H1 (cell line): ENCODE measurements around the gene TM7SF3. TPM values are rescaled to one million over a fixed set of nuclear protein-coding genes. Genes with fewer than 3 reads are reported as not detected.

Source experiments
- CTCF ChIA-PET: fragments of 300-600 bp; sonication (Branson Sonifier 250); formaldehyde crosslinking; loops from one replicate; lab custom pipeline; 2021; ENCODE audit not compliant: partially characterized antibody; lab: Charles Lee
- POLR2A ChIA-PET: fragments of 300-600 bp; sonication (Branson Sonifier 250); formaldehyde crosslinking; loops from one replicate; lab custom pipeline; 2021; ENCODE audit warnings: inconsistent platforms; ENCODE audit not compliant: partially characterized antibody; lab: Charles Lee
- DNase-seq, 2 experiments: peaks; one replicate each; pipeline versions ENCODE4 v3.0.0 to v3.0.0-alpha.2; 2010 to 2022; ENCODE audit warnings: low spot score in 2 of 2, low read depth in 1 of 2, mixed read lengths in 1 of 2
- FAIRE-seq: peaks from 2 replicates; lab custom pipeline; 2011; peaks lifted over from hg19 to GRCh38; lab: Jason Lieb, UNC
- H2AFZ ChIP-seq: 2 replicates; pipeline ENCODE4 v1.8.1; 2012; ENCODE audit warnings: low read length, inconsistent platforms
- H2AK5ac ChIP-seq: 2 replicates; pipeline ENCODE4 v1.6.1; 2013; ENCODE audit warnings: low read depth, low read length
- H2BK120ac ChIP-seq: replicated peaks from 2 replicates; pipeline ENCODE3; 2013; ENCODE audit warnings: low read depth, low read length, inconsistent platforms
- H2BK12ac ChIP-seq: 2 replicates; pipeline ENCODE4 v1.6.1; 2013; ENCODE audit warnings: low read depth, low read length
- H2BK15ac ChIP-seq: 2 replicates; pipeline ENCODE4 v1.6.1; 2013; ENCODE audit warnings: low read length
- H2BK20ac ChIP-seq: 2 replicates; pipeline ENCODE4 v1.6.1; 2013; ENCODE audit warnings: low read length
- H2BK5ac ChIP-seq: 2 replicates; pipeline ENCODE4 v1.6.1; 2013; ENCODE audit warnings: low read depth, low read length
- H3K14ac ChIP-seq: 2 replicates; pipeline ENCODE4 v1.6.1; 2013; ENCODE audit warnings: inconsistent platforms; ENCODE audit not compliant: insufficient read length
- H3K18ac ChIP-seq: 2 replicates; pipeline ENCODE4 v1.6.1; 2013; ENCODE audit warnings: low read length; ENCODE audit errors: extremely low read depth
- H3K23ac ChIP-seq: 2 replicates; pipeline ENCODE4 v1.6.1; 2013; ENCODE audit warnings: inconsistent platforms; ENCODE audit not compliant: insufficient read length
- H3K23me2 ChIP-seq: 2 replicates; pipeline ENCODE4 v1.6.1; 2013; ENCODE audit warnings: low read depth, low read length
- H3K27ac ChIP-seq: 2 replicates; pipeline ENCODE4 v1.6.1; 2011; ENCODE audit warnings: low read depth, low read length, inconsistent platforms
- H3K27me3 ChIP-seq, 4 experiments: replicated peaks in 1 of 4; 1 replicate in 1 of 4; 2 replicates in 3 of 4; pipeline versions ENCODE4 v1.6.1 to v1.8.1; 2011 to 2013; ENCODE audit warnings: low read length in 3 of 4, mild to moderate bottlenecking in 3 of 4, inconsistent platforms in 2 of 4, mixed read lengths in 2 of 4, moderate library complexity in 1 of 4; ENCODE audit not compliant: control insufficient read depth in 3 of 4, insufficient read depth in 3 of 4; ENCODE audit errors: extremely low read depth in 1 of 4
- H3K36me3 ChIP-seq, 4 experiments: 2 replicates each; pipeline versions ENCODE4 v1.6.1 to v1.8.1; 2011 to 2013; ENCODE audit warnings: mild to moderate bottlenecking in 4 of 4, low read length in 3 of 4, moderate library complexity in 2 of 4, control low read depth in 1 of 4, inconsistent platforms in 1 of 4; ENCODE audit not compliant: insufficient read depth in 4 of 4, control insufficient read depth in 2 of 4
- H3K4ac ChIP-seq: replicated peaks from 2 replicates; pipeline ENCODE3; 2013; ENCODE audit warnings: low read length, low read depth, mixed read lengths, inconsistent platforms; ENCODE audit not compliant: insufficient read length
- H3K4me1 ChIP-seq, 4 experiments: replicated peaks in 1 of 4; 1 replicate in 1 of 4; 2 replicates in 3 of 4; pipeline versions ENCODE4 v1.6.1 to v1.8.1; 2011 to 2013; ENCODE audit warnings: low read length in 3 of 4, inconsistent platforms in 2 of 4, mixed read lengths in 1 of 4; ENCODE audit not compliant: insufficient read depth in 4 of 4, control insufficient read depth in 3 of 4
- H3K4me2 ChIP-seq, 2 experiments: 2 replicates each; pipeline versions ENCODE4 v1.6.1 to v1.8.1; 2011 to 2013; ENCODE audit warnings: low read depth in 2 of 2, low read length in 2 of 2, control low read depth in 1 of 2, inconsistent platforms in 1 of 2, mild to moderate bottlenecking in 1 of 2; ENCODE audit not compliant: insufficient read depth in 1 of 2
- H3K4me3 ChIP-seq, 4 experiments: fragments of 200-600, 300-600 bp in 1 of 4; sonication (generic), shearing (Covaris generic), sonication (Bioruptor Twin) in 1 of 4; 2 replicates each; pipeline versions ENCODE4 v1.5.1 to v1.8.1; 2011 to 2016; ENCODE audit warnings: low read length in 4 of 4, low read depth in 3 of 4, control low read depth in 2 of 4, inconsistent platforms in 2 of 4, mild to moderate bottlenecking in 2 of 4, mixed read lengths in 1 of 4, moderate library complexity in 1 of 4; ENCODE audit not compliant: insufficient read depth in 2 of 4; ENCODE audit errors: extremely low read depth in 1 of 4
- H3K56ac ChIP-seq: replicated peaks from 2 replicates; pipeline ENCODE3; 2013; ENCODE audit warnings: low read depth, mild to moderate bottlenecking, mixed read lengths, low read length, inconsistent platforms; ENCODE audit not compliant: insufficient read length
- H3K79me1 ChIP-seq: 2 replicates; pipeline ENCODE4 v1.6.1; 2013; ENCODE audit warnings: low read depth, low read length, control low read depth
- H3K79me2 ChIP-seq, 2 experiments: 2 replicates each; pipeline versions ENCODE4 v1.6.1 to v1.8.1; 2012 to 2013; ENCODE audit warnings: low read length in 2 of 2, mild to moderate bottlenecking in 2 of 2, inconsistent platforms in 1 of 2; ENCODE audit not compliant: insufficient read depth in 2 of 2, control insufficient read depth in 1 of 2
- H3K9ac ChIP-seq, 4 experiments: replicated peaks in 1 of 4; 1 replicate in 1 of 4; 2 replicates in 3 of 4; pipeline versions ENCODE4 v1.6.1 to v1.8.1; 2011 to 2013; ENCODE audit warnings: low read depth in 3 of 4, low read length in 3 of 4, control low read depth in 2 of 4, mild to moderate bottlenecking in 2 of 4, moderate library complexity in 2 of 4, inconsistent platforms in 1 of 4; ENCODE audit errors: extremely low read depth in 1 of 4
- H3K9me3 ChIP-seq, 2 experiments: 2 replicates each; pipeline versions ENCODE4 v1.6.1 to v1.8.1; 2012 to 2013; ENCODE audit warnings: mild to moderate bottlenecking in 2 of 2, moderate library complexity in 2 of 2, control low read depth in 1 of 2, inconsistent platforms in 1 of 2, low read depth in 1 of 2, low read length in 1 of 2, mixed read lengths in 1 of 2; ENCODE audit not compliant: insufficient read depth in 2 of 2
- H4K20me1 ChIP-seq, 2 experiments: replicated peaks in 1 of 2; 2 replicates each; pipeline versions ENCODE3 to v1.8.1; 2011 to 2013; ENCODE audit warnings: inconsistent platforms in 2 of 2, low read length in 2 of 2, mild to moderate bottlenecking in 1 of 2; ENCODE audit not compliant: insufficient read depth in 2 of 2, control insufficient read depth in 1 of 2
- H4K5ac ChIP-seq: 2 replicates; pipeline ENCODE4 v1.6.1; 2013; ENCODE audit warnings: low read length, low read depth, mixed read lengths, inconsistent platforms; ENCODE audit not compliant: insufficient read length
- H4K8ac ChIP-seq: 2 replicates; pipeline ENCODE4 v1.8.0; 2013; ENCODE audit warnings: mild to moderate bottlenecking, moderate library complexity, low read length, inconsistent platforms; ENCODE audit not compliant: insufficient read depth; ENCODE audit errors: extremely low read depth
- H4K91ac ChIP-seq: replicated peaks from 2 replicates; pipeline ENCODE3; 2013; ENCODE audit warnings: low read length, mixed read lengths, inconsistent platforms; ENCODE audit not compliant: insufficient read length
- GTF2F1 ChIP-seq: IDR thresholded peaks from 2 replicates; pipeline ENCODE4 v1.6.1; 2012; ENCODE audit warnings: low read depth, low read length, improper control_type of control experiment, borderline replicate concordance
- KDM4A ChIP-seq: IDR thresholded peaks from one replicate; pipeline ENCODE4 v1.7.1; 2012; ENCODE audit warnings: low read depth, mild to moderate bottlenecking, moderate library complexity, low read length, inconsistent platforms; ENCODE audit not compliant: severe bottlenecking
- RBBP5 ChIP-seq: IDR thresholded peaks from 2 replicates; pipeline ENCODE4 v1.7.1; 2012; ENCODE audit warnings: low read depth, mild to moderate bottlenecking, inconsistent platforms, low read length, moderate library complexity, borderline replicate concordance
- RNF2 ChIP-seq: fragments of 200-900, 300-1000 bp; sonication (generic); IDR thresholded peaks from 2 replicates; pipeline ENCODE4 v1.7.1; 2016; ENCODE audit warnings: borderline replicate concordance, low read depth, mild to moderate bottlenecking, antibody characterized with exemption, low read length; ENCODE audit not compliant: poor library complexity, severe bottlenecking; ENCODE audit errors: missing control alignments
- SAP30 ChIP-seq: fragments of 300-600 bp; sonication (generic); IDR thresholded peaks from 2 replicates; pipeline ENCODE4 v1.7.1; 2012; ENCODE audit warnings: low read length, moderate library complexity, mild to moderate bottlenecking, inconsistent platforms; ENCODE audit not compliant: insufficient read depth, insufficient replicate concordance
- WGBS, 2 experiments: shearing (Covaris generic) in 1 of 2; methylation state at CpG; one replicate each; pipeline versions ENCODE4 v1.1.6 to v1.1.7; 2013 to 2015; ENCODE audit warnings: low lambda C conversion rate in 2 of 2, mixed read lengths in 2 of 2, inconsistent platforms in 1 of 2, low coverage in 1 of 2, missing lambda C conversion rate in 1 of 2; ENCODE audit not compliant: insufficient replicate concordance in 2 of 2, insufficient coverage in 1 of 2, insufficient read length in 1 of 2; ENCODE audit errors: extremely low coverage in 1 of 2, missing lambda C conversion rate in 1 of 2; 5-methylcytosine and 5-hydroxymethylcytosine counted together
- long read RNA-seq, 2 experiments: library from RNA in 1 of 2; library from capped mRNA in 1 of 2; stranded (forward); transcript quantifications; one replicate each; pipeline ENCODE4 v2.0.0, GENCODE V29; 2021; ENCODE audit warnings: inconsistent platforms in 1 of 2
- polyA minus RNA-seq, 3 experiments: library from RNA; depleted of rRNA, polyadenylated mRNA; stranded (reverse); fragments of >200 nt; gene quantifications; 1 replicate in 2 of 3; 2 replicates in 1 of 3; pipeline ENCODE4 v1.2.3, GENCODE V29; 2011
- polyA plus RNA-seq, 7 experiments: library from polyadenylated mRNA; depleted of rRNA in 3 of 7; stranded (reverse) in 5 of 7; unstranded in 2 of 7; fragments of >200 nt in 5 of 7; fragments of 200-250 nt in 2 of 7; gene quantifications; 1 replicate in 5 of 7; 2 replicates in 1 of 7; 4 replicates in 1 of 7; pipeline versions ENCODE4 v1.2.1 to v1.2.3, GENCODE V29; 2011 to 2013; ENCODE audit warnings: missing spikeins in 2 of 7, mixed read lengths in 2 of 7
- total RNA-seq: library from RNA; stranded (reverse); fragmentation: NEBNext Ultra II Directional; extraction: Animal tissue kit (Norgen Biotek cat#: 25700); gene quantifications from 2 replicates; pipeline ENCODE4 v1.2.1, GENCODE V29; 2021
- TF ChIP-seq, protein P1 (sequence below): IDR thresholded peaks from 2 replicates; pipeline ENCODE4 v1.6.1; 2012; ENCODE audit warnings: inconsistent platforms

Gene TM7SF3
- total RNA-seq: 57.6 and 57.9 TPM in 2 replicates
- 61.3 and 77.2 TPM in 2 replicates for polyA plus RNA-seq (2011; rRNA removed)
- 68.0 TPM for polyA plus RNA-seq (2011; cell fraction: cytosol; rRNA removed)
- polyA plus RNA-seq (2011; cell fraction: nucleus; rRNA removed): 73.0 TPM
- 67.6 to 84.5 TPM (median 76.9 TPM) in 4 replicates for polyA plus RNA-seq (2012, experiment 1 of 2)
- 18.7 TPM for polyA plus RNA-seq (2012, experiment 2 of 2)
- polyA plus RNA-seq (2013, experiment 1 of 2): 80.1 TPM
- polyA plus RNA-seq (2013, experiment 2 of 2): 95.2 TPM
- polyA minus RNA-seq (2011; rRNA and poly(A)+ RNA removed): 224 and 411 TPM in 2 replicates
- polyA minus RNA-seq (2011; cell fraction: cytosol; rRNA and poly(A)+ RNA removed): 83.2 TPM
- polyA minus RNA-seq (2011; cell fraction: nucleus; rRNA and poly(A)+ RNA removed): 102 TPM
- long read RNA-seq, experiment 1, transcript TM7SF3-201 (12 exons, 2,709 nt): major isoform, 8 of 31 reads
- long read RNA-seq, experiment 1, partial matches to known transcripts: 8 of 31 reads
- long read RNA-seq, experiment 1, other reads (novel, unspliced or antisense): 14 of 31 reads
- long read RNA-seq, experiment 2, partial matches to known transcripts: 9 of 16 reads
- long read RNA-seq, experiment 2, other reads (novel, unspliced or antisense): 7 of 16 reads

GRCh38 chr12:27014085-27014858 is at the start of gene TM7SF3:
Gene TM7SF3, minus strand, starts transcription at chr12:27014384. Its CDS starts 216 bp downstream, at chr12:27014168.
- Histone ChIP-seq H4K91ac (peak within 1 kb of the TSS; percentile 97), H3K36me3 (no peaks in the 10 kb centered on the region; a peak in 1 of 8 replicates), H2AFZ (peak within 1 kb of the TSS; percentile 95), H3K18ac (peak within 1 kb of the TSS; percentile 75), H4K5ac (peak within 1 kb of the TSS; percentile 53), H2BK20ac (peak within 1 kb of the TSS; percentile 35; the same call in 1 of the 2 replicates), H3K27ac (peak within 1 kb of the TSS; percentile 60), H2AK5ac (peak within 1 kb of the TSS; percentile 65; the same call in 1 of the 2 replicates), H3K56ac (peak within 1 kb of the TSS; percentile 82), H3K4me1 (peaks cover 0 to 10% (median 8%) of the 10 kb centered on the region in 4 experiments; a peak in 6 of 7 replicates), H4K20me1 (no peaks in the 10 kb centered on the region), H3K79me1 (no peaks in the 10 kb centered on the region), H3K4me2 (peak within 1 kb of the TSS; percentile 79 to 90), H2BK120ac (peak within 1 kb of the TSS; percentile 92), H3K14ac (no peak within 1 kb of the TSS), H3K23ac (no peak within 1 kb of the TSS), H3K4me3 (peak within 1 kb of the TSS; percentile 69 to 88 (median 82)), H2BK15ac (peak within 1 kb of the TSS; percentile 34; the same call in 1 of the 2 replicates), H4K8ac (peak within 1 kb of the TSS; percentile 72), H2BK5ac (peak within 1 kb of the TSS; percentile 68), H3K23me2 (peaks cover 9% of the 10 kb centered on the region), H3K9me3 (no peaks in the 10 kb centered on the region), H3K27me3 (no peaks in the 10 kb centered on the region), H2BK12ac (peak within 1 kb of the TSS; percentile 86), H3K4ac (peak within 1 kb of the TSS; percentile 69), H3K9ac (peak within 1 kb of the TSS; percentile 61 to 71 (median 68)), H3K79me2 (peaks cover 0 to 42% of the 10 kb centered on the region in 2 experiments; a peak in 2 of 4 replicates)
- FAIRE-seq (no peak), DNase-seq (peak; percentile 89 to 94)
- POLR2A ChIA-PET: interaction anchor here (0.9 to 1.6 kb wide), 3 partner anchors 8 to 180 kb away, joined by 3 to 7 read pairs (median 4); partner anchors contain the start of genes FGFR1OP2 and MED21
- CTCF ChIA-PET: interaction anchor here (0.7 to 2.4 kb wide), 15 partner anchors 8 to 661 kb away, joined by 3 to 11 read pairs (median 4); partner anchors contain the start of gene MED21
- WGBS, 2 experiments: 2% methylated on average over 63 of the region's 71 CpGs; no CpG with 5 or more reads in 1 of the 2 experiments
- TF ChIP-seq KDM4A (peak; percentile 91), RBBP5 (peak; percentile 97), RNF2 (no peak), SAP30 (no peak), GTF2F1 (no peak)
- TF ChIP-seq, protein P1, sequence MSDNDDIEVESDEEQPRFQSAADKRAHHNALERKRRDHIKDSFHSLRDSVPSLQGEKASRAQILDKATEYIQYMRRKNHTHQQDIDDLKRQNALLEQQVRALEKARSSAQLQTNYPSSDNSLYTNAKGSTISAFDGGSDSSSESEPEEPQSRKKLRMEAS: peak; percentile 83; the same call in 1 of the 2 replicates
